IMR-90 (cell line): ENCODE data around the gene MNAT1.

Experiments
- CEBPB ChIP-seq: IDR thresholded peaks from 2 replicates; pipeline ENCODE4 v1.6.1; 2012; ENCODE audit warnings: low read depth, low read length, improper control_type of control experiment
- CTCF ChIP-seq: conservative IDR thresholded peaks from 2 replicates; pipeline ENCODE4 v1.5.1; 2012; ENCODE audit warnings: mild to moderate bottlenecking, low read depth, low read length, improper control_type of control experiment
- MAFK ChIP-seq: IDR thresholded peaks from 2 replicates; pipeline ENCODE4 v1.6.1; 2012; ENCODE audit warnings: low read depth, low read length, improper control_type of control experiment
- MXI1 ChIP-seq: IDR thresholded peaks from 2 replicates; pipeline ENCODE4 v1.6.1; 2012; ENCODE audit warnings: low read depth, mild to moderate bottlenecking, low read length, moderate library complexity, borderline replicate concordance
- NFE2L2 ChIP-seq: fragments of 150-350 bp; IDR thresholded peaks from 2 replicates; pipeline ENCODE4 v1.6.1; 2016; ENCODE audit warnings: low read depth, mild to moderate bottlenecking, low read length
- POLR2A ChIP-seq: IDR thresholded peaks from 2 replicates; pipeline ENCODE4 v1.6.1; 2012; ENCODE audit warnings: mild to moderate bottlenecking, low read depth, low read length
- RFX5 ChIP-seq: IDR thresholded peaks from 2 replicates; pipeline ENCODE4 v1.8.0; 2012; ENCODE audit warnings: low read depth, mild to moderate bottlenecking, low read length, moderate library complexity
- SMC3 ChIP-seq: fragments of 150-350 bp; IDR thresholded peaks from 2 replicates; pipeline ENCODE4 v1.6.1; 2016; ENCODE audit warnings: low read depth, mild to moderate bottlenecking, antibody characterized with exemption, low read length, moderate library complexity
- USF2 ChIP-seq: fragments of 150-350 bp; IDR thresholded peaks from 2 replicates; pipeline ENCODE4 v1.6.1; 2017; ENCODE audit warnings: mild to moderate bottlenecking, antibody characterized with exemption, low read length, low read depth

GRCh38 chr14:60977847-60978246, 243.3 kb downstream of the MNAT1 start:
- TF ChIP-seq POLR2A (no peak), RFX5 (no peak), CTCF (no peak), CEBPB (no peak), MXI1 (no peak), SMC3 (no peak), NFE2L2 (no peak), USF2 (no peak), MAFK (no peak)
